Mesendoderm (in vitro differentiated cells): ENCODE results near the gene NRXN3.

ENCODE experiments used
- DNase-seq: peaks from one replicate; pipeline ENCODE4 v3.0.0; 2013
- H2AK5ac ChIP-seq: 2 replicates; pipeline ENCODE4 v1.6.1; 2013; ENCODE audit warnings: low read length, inconsistent platforms
- H2BK120ac ChIP-seq: 2 replicates; pipeline ENCODE4 v1.6.1; 2013; ENCODE audit warnings: low read depth, mild to moderate bottlenecking, low read length, moderate library complexity, mixed read lengths
- H2BK15ac ChIP-seq: replicated peaks from 2 replicates; pipeline ENCODE4 v1.6.1; 2013; ENCODE audit warnings: low read depth, mild to moderate bottlenecking, moderate library complexity
- H2BK5ac ChIP-seq: 2 replicates; pipeline ENCODE4 v1.6.1; 2013; ENCODE audit warnings: low read length, inconsistent platforms
- H3K18ac ChIP-seq: 2 replicates; pipeline ENCODE4 v1.6.1; 2013; ENCODE audit warnings: mild to moderate bottlenecking, low read length, mixed read lengths
- H3K23ac ChIP-seq: one replicate; pipeline ENCODE4 v1.6.1; 2013; ENCODE audit warnings: low read length
- H3K27ac ChIP-seq: 2 replicates; pipeline ENCODE4 v1.5.1; 2013; ENCODE audit warnings: low read depth, mild to moderate bottlenecking, inconsistent platforms, low read length, moderate library complexity
- H3K27me3 ChIP-seq: 2 replicates; pipeline ENCODE4 v1.6.1; 2013; ENCODE audit warnings: low read length, control low read depth, mild to moderate bottlenecking, inconsistent platforms; ENCODE audit not compliant: insufficient read depth, poor library complexity
- H3K36me3 ChIP-seq: 2 replicates; pipeline ENCODE4 v1.6.1; 2013; ENCODE audit warnings: low read length, inconsistent platforms; ENCODE audit not compliant: control insufficient read depth, insufficient read depth
- H3K4ac ChIP-seq: one replicate; pipeline ENCODE4 v1.6.1; 2013; ENCODE audit warnings: low read depth, mild to moderate bottlenecking, low read length, moderate library complexity
- H3K4me1 ChIP-seq: 2 replicates; pipeline ENCODE4 v1.6.1; 2013; ENCODE audit warnings: low read depth, low read length, inconsistent platforms; ENCODE audit not compliant: control insufficient read depth
- H3K4me2 ChIP-seq: 2 replicates; pipeline ENCODE4 v1.6.1; 2013; ENCODE audit warnings: low read length
- H3K4me3 ChIP-seq: 2 replicates; pipeline ENCODE4 v1.5.1; 2013; ENCODE audit warnings: mild to moderate bottlenecking, low read length
- H3K56ac ChIP-seq: one replicate; pipeline ENCODE4 v1.6.1; 2013; ENCODE audit warnings: low read length
- H3K79me1 ChIP-seq: 2 replicates; pipeline ENCODE4 v1.6.1; 2013; ENCODE audit warnings: low read length, inconsistent platforms
- H3K79me2 ChIP-seq: 2 replicates; pipeline ENCODE4 v1.6.1; 2013; ENCODE audit warnings: mild to moderate bottlenecking, low read length; ENCODE audit not compliant: control insufficient read depth, insufficient read depth
- H3K9ac ChIP-seq: 2 replicates; pipeline ENCODE4 v1.6.1; 2013; ENCODE audit warnings: low read length, inconsistent platforms
- H4K5ac ChIP-seq: one replicate; pipeline ENCODE4 v1.6.1; 2013; ENCODE audit warnings: low read length
- H4K8ac ChIP-seq: one replicate; pipeline ENCODE4 v1.6.1; 2013; ENCODE audit warnings: low read depth, mild to moderate bottlenecking, control low read depth, low read length, moderate library complexity
- WGBS: extraction: QIAGEN DNeasy Blood & Tissue Kit; methylation state at CpG from one replicate; pipeline ENCODE4 v1.1.7; 2013; ENCODE audit warnings: low lambda C conversion rate, missing lambda C conversion rate; ENCODE audit not compliant: insufficient coverage; ENCODE audit errors: extremely low coverage; 5-methylcytosine and 5-hydroxymethylcytosine counted together

The NRXN3 gene

GRCh38 chr14:78356391-78356790 lies 186.2 kb downstream of the NRXN3 start:
- Histone ChIP-seq H3K79me1 (no peaks in the 10 kb centered on the region), H3K4me2 (no peak overlapping the region), H2BK5ac (no peak overlapping the region), H3K23ac (no peak overlapping the region), H3K56ac (no peak overlapping the region), H3K27me3 (no peaks in the 10 kb centered on the region), H4K8ac (no peak overlapping the region), H3K18ac (no peak overlapping the region), H2AK5ac (no peak overlapping the region), H3K4me1 (peaks cover 6% of the 10 kb centered on the region), H3K4me3 (no peak overlapping the region), H3K27ac (no peak overlapping the region), H2BK15ac (no peak overlapping the region), H3K9ac (no peak overlapping the region), H3K36me3 (no peaks in the 10 kb centered on the region), H2BK120ac (no peak overlapping the region), H3K4ac (no peak overlapping the region), H3K79me2 (no peaks in the 10 kb centered on the region), H4K5ac (no peak overlapping the region)
- peak; percentile 21 for DNase-seq
- no CpG with 5 or more reads among the region's 3 CpGs for WGBS

- no peak overlapping the region for H3K4ac ChIP-seq
- H4K8ac ChIP-seq, result no peak overlapping the region
- H3K56ac ChIP-seq, result no peak overlapping the region
- no peaks in the 10 kb centered on the region for H3K36me3 ChIP-seq
- H2AK5ac ChIP-seq, result no peak overlapping the region
- no peak overlapping the region for H3K27ac ChIP-seq
- H4K5ac ChIP-seq, result no peak overlapping the region
- peaks cover 6% of the 10 kb centered on the region for H3K4me1 ChIP-seq
- no peaks in the 10 kb centered on the region for H3K79me1 ChIP-seq
- no peak overlapping the region for H3K23ac ChIP-seq
- no peaks in the 10 kb centered on the region for H3K27me3 ChIP-seq
- no peak overlapping the region for H2BK15ac ChIP-seq
- no CpG with 5 or more reads among the region's 4 CpGs for WGBS
- no peak overlapping the region for H2BK5ac ChIP-seq
- H2BK120ac ChIP-seq, result no peak overlapping the region
- H3K9ac ChIP-seq, result no peak overlapping the region
- no peak overlapping the region for H3K4me2 ChIP-seq
- H3K4me3 ChIP-seq, result no peak overlapping the region
- no peaks in the 10 kb centered on the region for H3K79me2 ChIP-seq
- H3K18ac ChIP-seq, result no peak overlapping the region
- no peak for DNase-seq
Measured at GRCh38 chr14:78358591-78358990, 188.4 kb downstream of the NRXN3 start.

DNA sequence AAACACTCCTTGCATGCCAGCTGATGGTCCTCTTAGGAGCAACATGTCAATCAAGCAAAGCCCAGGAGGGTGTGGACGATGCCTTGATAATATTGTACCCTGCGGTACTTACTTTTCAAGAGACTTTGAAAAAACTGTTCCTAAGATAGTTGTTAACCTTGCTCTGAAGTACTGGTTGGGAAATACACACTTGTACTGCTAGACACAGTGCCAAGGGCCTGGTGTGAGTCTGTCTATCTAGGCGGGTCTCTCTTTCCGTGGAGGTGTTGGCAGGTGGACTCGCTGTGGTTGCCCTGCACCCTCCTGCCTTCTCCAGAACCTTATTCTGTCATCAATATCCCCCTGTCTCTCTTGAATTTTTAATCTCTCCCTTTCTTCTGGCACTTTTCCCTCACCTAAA lies 189.4 kb downstream of the NRXN3 start:
- Histone ChIP-seq H4K5ac (no peak overlapping the region), H3K79me1 (no peaks in the 10 kb centered on the region), H3K4me1 (peaks cover 6% of the 10 kb centered on the region), H3K18ac (no peak overlapping the region), H3K27me3 (no peaks in the 10 kb centered on the region), H3K56ac (no peak overlapping the region), H3K79me2 (no peaks in the 10 kb centered on the region), H3K4me2 (no peak overlapping the region), H2BK120ac (no peak overlapping the region), H2BK5ac (no peak overlapping the region), H3K4ac (no peak overlapping the region), H3K36me3 (no peaks in the 10 kb centered on the region), H2AK5ac (no peak overlapping the region), H3K4me3 (no peak overlapping the region), H4K8ac (no peak overlapping the region), H2BK15ac (no peak overlapping the region), H3K9ac (no peak overlapping the region), H3K27ac (no peak overlapping the region), H3K23ac (no peak overlapping the region)
- no CpG with 5 or more reads among the region's 5 CpGs for WGBS
- DNase-seq, result no peak

DNA sequence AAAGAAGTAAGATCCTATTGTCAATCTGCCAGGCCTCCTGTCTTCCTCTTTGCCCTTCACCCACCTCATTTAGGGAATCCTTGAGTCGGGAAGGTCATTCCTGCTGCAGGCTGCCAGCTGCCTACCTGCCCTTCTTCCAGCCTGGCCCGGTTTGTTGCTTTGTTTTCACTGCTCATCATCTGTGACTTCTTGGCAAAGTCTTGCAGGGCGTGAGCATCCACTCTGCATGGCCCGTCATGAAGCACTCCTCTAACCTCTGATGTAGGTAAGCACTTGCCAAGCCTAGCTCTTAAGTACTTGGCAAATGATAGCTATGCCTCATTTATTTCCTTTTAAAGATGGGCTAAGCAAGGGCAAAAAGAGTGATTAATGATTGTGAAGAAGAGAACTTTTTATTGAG lies 192.8 kb downstream of the NRXN3 start:
- Histone ChIP-seq H3K4me2 (no peak overlapping the region), H3K23ac (no peak overlapping the region), H3K4me3 (no peak overlapping the region), H4K8ac (no peak overlapping the region), H3K79me2 (no peaks in the 10 kb centered on the region), H2BK5ac (no peak overlapping the region), H3K4me1 (peaks cover 8% of the 10 kb centered on the region), H3K79me1 (no peaks in the 10 kb centered on the region), H2BK120ac (no peak overlapping the region), H4K5ac (no peak overlapping the region), H3K27ac (no peak overlapping the region), H3K36me3 (no peaks in the 10 kb centered on the region), H3K27me3 (no peaks in the 10 kb centered on the region), H3K18ac (no peak overlapping the region), H2BK15ac (no peak overlapping the region), H3K56ac (no peak overlapping the region), H3K9ac (no peak overlapping the region), H3K4ac (no peak overlapping the region), H2AK5ac (no peak overlapping the region)
- no peak for DNase-seq
- WGBS, result no CpG with 5 or more reads among the region's 4 CpGs

GRCh38 chr14:78367355-78367754 lies 197.2 kb downstream of the NRXN3 start:
- Histone ChIP-seq H3K18ac (no peak overlapping the region), H3K27me3 (no peaks in the 10 kb centered on the region), H2BK15ac (no peak overlapping the region), H3K9ac (no peak overlapping the region), H3K4me2 (no peak overlapping the region), H4K5ac (no peak overlapping the region), H3K79me2 (no peaks in the 10 kb centered on the region), H3K27ac (no peak overlapping the region), H3K79me1 (no peaks in the 10 kb centered on the region), H3K4me3 (no peak overlapping the region), H3K4me1 (peaks cover 4% of the 10 kb centered on the region), H3K23ac (no peak overlapping the region), H2AK5ac (no peak overlapping the region), H4K8ac (no peak overlapping the region), H3K4ac (no peak overlapping the region), H3K36me3 (no peaks in the 10 kb centered on the region), H2BK120ac (no peak overlapping the region), H3K56ac (no peak overlapping the region), H2BK5ac (no peak overlapping the region)
- DNase-seq, result peak; percentile 28

GRCh38 chr14:78383060-78383459 lies 212.9 kb downstream of the NRXN3 start:
- no peak overlapping the region for H2BK15ac ChIP-seq
- no peak overlapping the region for H4K8ac ChIP-seq
- H2BK120ac ChIP-seq, result no peak overlapping the region
- no peak overlapping the region for H3K9ac ChIP-seq
- no peaks in the 10 kb centered on the region for H3K79me2 ChIP-seq
- H4K5ac ChIP-seq, result no peak overlapping the region
- H3K23ac ChIP-seq, result no peak overlapping the region
- H3K56ac ChIP-seq, result no peak overlapping the region
- no peaks in the 10 kb centered on the region for H3K36me3 ChIP-seq
- WGBS, result no CpG with 5 or more reads among the region's 3 CpGs
- H3K4me3 ChIP-seq, result no peak overlapping the region
- peaks cover 2% of the 10 kb centered on the region for H3K27me3 ChIP-seq
- no peak overlapping the region for H3K4ac ChIP-seq
- H3K27ac ChIP-seq, result no peak overlapping the region
- H2BK5ac ChIP-seq, result no peak overlapping the region
- no peak overlapping the region for H3K4me2 ChIP-seq
- no peaks in the 10 kb centered on the region for H3K4me1 ChIP-seq
- no peaks in the 10 kb centered on the region for H3K79me1 ChIP-seq
- no peak overlapping the region for H3K18ac ChIP-seq
- peak; percentile 9 for DNase-seq
- no peak overlapping the region for H2AK5ac ChIP-seq
